Measurements from ENCODE around the gene TMEM217.
A peak's percentile ranks its signal among the peaks of the same experiment; 100 is the strongest.

TMEM217 gene

GRCh38 chr6:37283268-37283667 is 25.3 kb upstream of the TMEM217 start:
- FAIRE-seq (no peak), DNase-seq (ENCODE audit: insufficient read length, low spot score) (no peak)
- TF ChIP-seq POU2F2 (IDR thresholded peaks at IDR 0.05; ENCODE audit: low read depth, low read length) = no peak
- no peak for TF ChIP-seq SPI1 (IDR thresholded peaks at IDR 0.05; ENCODE audit: low read depth, low read length)
- no peak for TF ChIP-seq POLR2A (IDR thresholded peaks at IDR 0.05; ENCODE audit: low read depth, low read length)
- TF ChIP-seq TAF1 (IDR thresholded peaks at IDR 0.05; ENCODE audit: low read depth, low read length) = no peak
- TF ChIP-seq PAX5 (IDR thresholded peaks at IDR 0.05; ENCODE audit: insufficient read depth, low read length, severe bottlenecking) = no peak
- no peak for TF ChIP-seq POLR2AphosphoS5 (IDR thresholded peaks at IDR 0.05; ENCODE audit: low read depth, low read length)

GRCh38 chr6:37282371-37282770 is 24.4 kb upstream of the TMEM217 start:
- FAIRE-seq = no peak
- DNase-seq (ENCODE audit: insufficient read length, low spot score) = no peak
- TF ChIP-seq POU2F2 (IDR thresholded peaks at IDR 0.05; ENCODE audit: low read depth, low read length) (no peak), POLR2AphosphoS5 (IDR thresholded peaks at IDR 0.05; ENCODE audit: low read depth, low read length) (no peak), PAX5 (IDR thresholded peaks at IDR 0.05; ENCODE audit: insufficient read depth, low read length, severe bottlenecking) (no peak), TAF1 (IDR thresholded peaks at IDR 0.05; ENCODE audit: low read depth, low read length) (no peak), POLR2A (IDR thresholded peaks at IDR 0.05; ENCODE audit: low read depth, low read length) (no peak)

- FAIRE-seq = no peak
- no peak for TF ChIP-seq TAF1 (IDR thresholded peaks at IDR 0.05; ENCODE audit: low read depth, low read length)
- TF ChIP-seq SPI1 (IDR thresholded peaks at IDR 0.05; ENCODE audit: low read depth, low read length) = no peak
- no peak for TF ChIP-seq PAX5 (IDR thresholded peaks at IDR 0.05; ENCODE audit: insufficient read depth, low read length, severe bottlenecking)
- no peak for TF ChIP-seq POLR2AphosphoS5 (IDR thresholded peaks at IDR 0.05; ENCODE audit: low read depth, low read length)
- no peak for TF ChIP-seq POLR2A (IDR thresholded peaks at IDR 0.05; ENCODE audit: low read depth, low read length)
- TF ChIP-seq POU2F2 (IDR thresholded peaks at IDR 0.05; ENCODE audit: low read depth, low read length) = no peak
- DNase-seq (ENCODE audit: insufficient read length, low spot score) = no peak
Measured at GRCh38 chr6:37280162-37280887, 22.4 kb upstream of the TMEM217 start.

GRCh38 chr6:37279366-37280134 is 21.6 kb upstream of the TMEM217 start:
- DNase-seq (ENCODE audit: insufficient read length, low spot score) (no peak), FAIRE-seq (no peak)
- TF ChIP-seq TAF1 (IDR thresholded peaks at IDR 0.05; ENCODE audit: low read depth, low read length) = no peak
- TF ChIP-seq POLR2AphosphoS5 (IDR thresholded peaks at IDR 0.05; ENCODE audit: low read depth, low read length) = no peak
- no peak for TF ChIP-seq SPI1 (IDR thresholded peaks at IDR 0.05; ENCODE audit: low read depth, low read length)
- TF ChIP-seq PAX5 (IDR thresholded peaks at IDR 0.05; ENCODE audit: insufficient read depth, low read length, severe bottlenecking) = no peak
- no peak for TF ChIP-seq POU2F2 (IDR thresholded peaks at IDR 0.05; ENCODE audit: low read depth, low read length)
- no peak for TF ChIP-seq POLR2A (IDR thresholded peaks at IDR 0.05; ENCODE audit: low read depth, low read length)

- no peak for TF ChIP-seq POLR2A (IDR thresholded peaks at IDR 0.05; ENCODE audit: low read depth, low read length)
- TF ChIP-seq TAF1 (IDR thresholded peaks at IDR 0.05; ENCODE audit: low read depth, low read length) = no peak
- TF ChIP-seq PAX5 (IDR thresholded peaks at IDR 0.05; ENCODE audit: insufficient read depth, low read length, severe bottlenecking) = no peak
- TF ChIP-seq POU2F2 (IDR thresholded peaks at IDR 0.05; ENCODE audit: low read depth, low read length) = no peak
- TF ChIP-seq POLR2AphosphoS5 (IDR thresholded peaks at IDR 0.05; ENCODE audit: low read depth, low read length) = no peak
- no peak for TF ChIP-seq SPI1 (IDR thresholded peaks at IDR 0.05; ENCODE audit: low read depth, low read length)
- FAIRE-seq (no peak), DNase-seq (ENCODE audit: insufficient read length, low spot score) (no peak)
Measured at GRCh38 chr6:37277001-37277409, 19.1 kb upstream of the TMEM217 start.

GRCh38 chr6:37275350-37275749 is 17.4 kb upstream of the TMEM217 start:
- FAIRE-seq (no peak), DNase-seq (ENCODE audit: insufficient read length, low spot score) (no peak)
- no peak for TF ChIP-seq SPI1 (IDR thresholded peaks at IDR 0.05; ENCODE audit: low read depth, low read length)
- TF ChIP-seq POLR2AphosphoS5 (IDR thresholded peaks at IDR 0.05; ENCODE audit: low read depth, low read length) = no peak
- no peak for TF ChIP-seq POLR2A (IDR thresholded peaks at IDR 0.05; ENCODE audit: low read depth, low read length)
- no peak for TF ChIP-seq PAX5 (IDR thresholded peaks at IDR 0.05; ENCODE audit: insufficient read depth, low read length, severe bottlenecking)
- no peak for TF ChIP-seq POU2F2 (IDR thresholded peaks at IDR 0.05; ENCODE audit: low read depth, low read length)
- TF ChIP-seq TAF1 (IDR thresholded peaks at IDR 0.05; ENCODE audit: low read depth, low read length) = no peak

- DNase-seq (ENCODE audit: insufficient read length, low spot score) = no peak
- TF ChIP-seq SPI1 (IDR thresholded peaks at IDR 0.05; ENCODE audit: low read depth, low read length) (no peak), POLR2A (IDR thresholded peaks at IDR 0.05; ENCODE audit: low read depth, low read length) (no peak), POLR2AphosphoS5 (IDR thresholded peaks at IDR 0.05; ENCODE audit: low read depth, low read length) (no peak), PAX5 (IDR thresholded peaks at IDR 0.05; ENCODE audit: insufficient read depth, low read length, severe bottlenecking) (no peak), POU2F2 (IDR thresholded peaks at IDR 0.05; ENCODE audit: low read depth, low read length) (no peak), TAF1 (IDR thresholded peaks at IDR 0.05; ENCODE audit: low read depth, low read length) (no peak)
Measured at GRCh38 chr6:37273690-37274089, 15.7 kb upstream of the TMEM217 start.

GRCh38 chr6:37272834-37273566 is 15.1 kb upstream of the TMEM217 start:
- DNase-seq (ENCODE audit: insufficient read length, low spot score) (no peak), FAIRE-seq (peak; percentile 72)

More at GRCh38 chr6:37273690-37274089, 15.7 kb upstream of the TMEM217 start:
- no peak for FAIRE-seq

More at GRCh38 chr6:37272834-37273566, 15.1 kb upstream of the TMEM217 start:
- TF ChIP-seq POU2F2 (IDR thresholded peaks at IDR 0.05; ENCODE audit: low read depth, low read length) (no peak), TAF1 (IDR thresholded peaks at IDR 0.05; ENCODE audit: low read depth, low read length) (no peak), POLR2AphosphoS5 (IDR thresholded peaks at IDR 0.05; ENCODE audit: low read depth, low read length) (no peak), SPI1 (IDR thresholded peaks at IDR 0.05; ENCODE audit: low read depth, low read length) (no peak), PAX5 (IDR thresholded peaks at IDR 0.05; ENCODE audit: insufficient read depth, low read length, severe bottlenecking) (no peak)

Measured in GM12891 (cell line).